Right atrium auricular region (tissue), 2 donors: ENCODE results near the gene DLX5. TPM values are rescaled to one million over a fixed set of nuclear protein-coding genes. Genes with fewer than 3 reads are reported as not detected.

Source experiments
- DNase-seq: peaks from one replicate; pipeline ENCODE4 v3.0.0-alpha.2; 2019; ENCODE audit warnings: low spot score
- H3K27ac ChIP-seq, 2 donors: fragments of 200-600 bp; sonication (generic); 1 replicate in 1 of 2; 2 replicates in 1 of 2; pipeline ENCODE4 v1.5.1; 2016 to 2019
- H3K27me3 ChIP-seq, 2 donors: fragments of 200-600 bp; sonication (generic); one replicate each; pipeline versions ENCODE4 v1.5.1 to v1.6.0; 2017 to 2019
- H3K36me3 ChIP-seq: fragments of 200-600 bp; sonication (generic); one replicate; pipeline ENCODE4 v1.5.1; 2016
- H3K4me1 ChIP-seq, 2 donors: fragments of 200-600 bp; sonication (generic); one replicate each; pipeline versions ENCODE4 v1.5.1 to v1.6.0; 2017 to 2019
- H3K4me3 ChIP-seq, 2 donors: fragments of 200-600 bp; sonication (generic); 1 replicate in 1 of 2; 2 replicates in 1 of 2; pipeline ENCODE4 v1.5.1; 2017 to 2019; ENCODE audit warnings: mild to moderate bottlenecking in 1 of 2, moderate library complexity in 1 of 2
- H3K9me3 ChIP-seq, 2 donors: fragments of 200-600 bp; sonication (generic); one replicate each; pipeline ENCODE4 v1.5.1; 2019
- total RNA-seq, 2 donors: library from RNA; depleted of rRNA; stranded (reverse); fragments of >200 nt; gene quantifications; one replicate each; pipeline ENCODE4 v1.1.0, GENCODE V29; 2016
- TF ChIP-seq, protein P1 (sequence below), 2 donors: fragments of 200-600 bp; sonication (generic); IDR thresholded peaks; one replicate each; pipeline ENCODE4 v1.5.1; 2019; ENCODE audit warnings: antibody characterized with exemption in 2 of 2

DLX5 gene
- total RNA-seq, 2 donors from 2014 or later: not detected

- H3K4me1 ChIP-seq: peaks cover 0 to 28% of the 10 kb centered on the region in 2 donors
- H3K27ac ChIP-seq: no peak overlapping the region
- no peaks in the 10 kb centered on the region for H3K9me3 ChIP-seq
- TF ChIP-seq, protein P1, sequence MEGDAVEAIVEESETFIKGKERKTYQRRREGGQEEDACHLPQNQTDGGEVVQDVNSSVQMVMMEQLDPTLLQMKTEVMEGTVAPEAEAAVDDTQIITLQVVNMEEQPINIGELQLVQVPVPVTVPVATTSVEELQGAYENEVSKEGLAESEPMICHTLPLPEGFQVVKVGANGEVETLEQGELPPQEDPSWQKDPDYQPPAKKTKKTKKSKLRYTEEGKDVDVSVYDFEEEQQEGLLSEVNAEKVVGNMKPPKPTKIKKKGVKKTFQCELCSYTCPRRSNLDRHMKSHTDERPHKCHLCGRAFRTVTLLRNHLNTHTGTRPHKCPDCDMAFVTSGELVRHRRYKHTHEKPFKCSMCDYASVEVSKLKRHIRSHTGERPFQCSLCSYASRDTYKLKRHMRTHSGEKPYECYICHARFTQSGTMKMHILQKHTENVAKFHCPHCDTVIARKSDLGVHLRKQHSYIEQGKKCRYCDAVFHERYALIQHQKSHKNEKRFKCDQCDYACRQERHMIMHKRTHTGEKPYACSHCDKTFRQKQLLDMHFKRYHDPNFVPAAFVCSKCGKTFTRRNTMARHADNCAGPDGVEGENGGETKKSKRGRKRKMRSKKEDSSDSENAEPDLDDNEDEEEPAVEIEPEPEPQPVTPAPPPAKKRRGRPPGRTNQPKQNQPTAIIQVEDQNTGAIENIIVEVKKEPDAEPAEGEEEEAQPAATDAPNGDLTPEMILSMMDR (IDR thresholded peaks at IDR 0.05): no peak
- H3K36me3 ChIP-seq: no peaks in the 10 kb centered on the region
- peaks cover 54 to 81% of the 10 kb centered on the region in 2 donors for H3K27me3 ChIP-seq
- no peak overlapping the region for H3K4me3 ChIP-seq
- DNase-seq: no peak
Observed at GRCh38 chr7:97002555-97003261, 21.9 kb downstream of the DLX5 start.

GRCh38 chr7:97001656-97002554 lies 22.7 kb downstream of the DLX5 start:
- peaks cover 0 to 24% of the 10 kb centered on the region in 2 donors for H3K4me1 ChIP-seq
- TF ChIP-seq, protein P1 (IDR thresholded peaks at IDR 0.05): no peak
- H3K27me3 ChIP-seq: peaks cover 52 to 81% of the 10 kb centered on the region in 2 donors
- no peak overlapping the region for H3K27ac ChIP-seq
- H3K36me3 ChIP-seq: no peaks in the 10 kb centered on the region
- no peak for DNase-seq
- H3K9me3 ChIP-seq: no peaks in the 10 kb centered on the region
- no peak overlapping the region for H3K4me3 ChIP-seq

- Histone ChIP-seq H3K4me1 (peaks cover 0 to 19% of the 10 kb centered on the region in 2 donors), H3K27ac (no peak overlapping the region), H3K36me3 (no peaks in the 10 kb centered on the region), H3K4me3 (no peak overlapping the region), H3K27me3 (peaks cover 52 to 82% of the 10 kb centered on the region in 2 donors), H3K9me3 (no peaks in the 10 kb centered on the region)
- no peak for DNase-seq
- TF ChIP-seq, protein P1 (IDR thresholded peaks at IDR 0.05): no peak
Observed at GRCh38 chr7:97001221-97001620, 23.4 kb downstream of the DLX5 start.

- no peak overlapping the region for H3K4me3 ChIP-seq
- no peaks in the 10 kb centered on the region for H3K36me3 ChIP-seq
- no peak overlapping the region for H3K27ac ChIP-seq
- peaks cover 47 to 86% of the 10 kb centered on the region in 2 donors for H3K27me3 ChIP-seq
- peaks cover 0 to 5% of the 10 kb centered on the region in 2 donors for H3K4me1 ChIP-seq
- TF ChIP-seq, protein P1 (IDR thresholded peaks at IDR 0.05): no peak
- DNase-seq: no peak
- H3K9me3 ChIP-seq: no peaks in the 10 kb centered on the region
Observed at GRCh38 chr7:96998744-96999143, 25.9 kb downstream of the DLX5 start.

- Histone ChIP-seq H3K4me1 (peaks cover 0 to 5% of the 10 kb centered on the region in 2 donors), H3K36me3 (no peaks in the 10 kb centered on the region), H3K9me3 (no peaks in the 10 kb centered on the region), H3K27ac (no peak overlapping the region), H3K27me3 (peaks cover 43 to 86% of the 10 kb centered on the region in 2 donors), H3K4me3 (no peak overlapping the region)
- TF ChIP-seq, protein P1 (IDR thresholded peaks at IDR 0.05): no peak
- no peak for DNase-seq
Observed at GRCh38 chr7:96998333-96998732, 26.3 kb downstream of the DLX5 start.
